GM12801 (cell line): Measurements from ENCODE around the gene KCTD8.

Source experiments
- CTCF ChIP-seq: IDR thresholded peaks from one replicate; pipeline ENCODE4 v1.5.1; 2011; ENCODE audit warnings: control low read depth; ENCODE audit not compliant: insufficient read length; ENCODE audit errors: extremely low read depth

KCTD8 gene

GRCh38 chr4:44421330-44422065, 27.1 kb downstream of the KCTD8 start:
- no peak for TF ChIP-seq CTCF

- TF ChIP-seq CTCF = no peak
These were observed 33.4 kb downstream of the KCTD8 start for GRCh38 chr4:44415251-44415650.

GRCh38 chr4:44368413-44369167, 80.0 kb downstream of the KCTD8 start:
- TF ChIP-seq CTCF = no peak

GRCh38 chr4:44354172-44354571, 94.4 kb downstream of the KCTD8 start:
- TF ChIP-seq CTCF = no peak

- TF ChIP-seq CTCF = no peak
These were observed 97.5 kb downstream of the KCTD8 start for GRCh38 chr4:44351069-44351468.

- no peak for TF ChIP-seq CTCF
These were observed 105.8 kb downstream of the KCTD8 start for GRCh38 chr4:44342800-44343199.

- TF ChIP-seq CTCF = no peak
These were observed 121.9 kb downstream of the KCTD8 start for GRCh38 chr4:44326741-44327140.
